Measurements from ENCODE around the gene LHFPL4. TPM values are rescaled to one million over a fixed set of nuclear protein-coding genes. Genes with fewer than 3 reads are reported as not detected.

LHFPL4 gene
- total RNA-seq (2022; extraction: Qiagen RNA extraction; ENCODE audit: low read depth), result 0.05 to 0.27 TPM (median 0.16 TPM) in 4 of 5 replicates, not detected in the other

GRCh38 chr3:9553021-9553947, at the start of gene LHFPL4:
Gene LHFPL4 (minus strand): TSS chr3:9553822. CDS start chr3:9552679, 1,143 bp downstream.

Other genes starting within 250 kb of the LHFPL4 start
- 50.8 to 65.8 TPM (median 51.6 TPM) in 5 replicates for gene THUMPD3, start 190.8 kb downstream of the LHFPL4 start, total RNA-seq (2022; extraction: Qiagen RNA extraction; ENCODE audit: low read depth)
- 44.9 to 52.8 TPM (median 47.9 TPM) in 5 replicates for gene SETD5, start 156.2 kb downstream of the LHFPL4 start, total RNA-seq (2022; extraction: Qiagen RNA extraction; ENCODE audit: low read depth)
- gene MTMR14, start 95.7 kb upstream of the LHFPL4 start, total RNA-seq (2022; extraction: Qiagen RNA extraction; ENCODE audit: low read depth), result 25.0 to 31.7 TPM (median 27.5 TPM) in 5 replicates
- gene CPNE9, start 150.0 kb upstream of the LHFPL4 start, total RNA-seq (2022; extraction: Qiagen RNA extraction; ENCODE audit: low read depth), result 0.08 to 0.27 TPM (median 0.18 TPM) in 4 of 5 replicates, not detected in the other
- gene BRPF1, start 177.9 kb upstream of the LHFPL4 start, total RNA-seq (2022; extraction: Qiagen RNA extraction; ENCODE audit: low read depth), result 16.1 to 19.8 TPM (median 18.8 TPM) in 5 replicates
- gene OGG1, start 196.1 kb upstream of the LHFPL4 start, total RNA-seq (2022; extraction: Qiagen RNA extraction; ENCODE audit: low read depth), result 12.4 to 19.0 TPM (median 17.0 TPM) in 5 replicates
- 14.6 to 18.5 TPM (median 17.7 TPM) in 5 replicates for gene CAMK1, start 216.1 kb upstream of the LHFPL4 start, total RNA-seq (2022; extraction: Qiagen RNA extraction; ENCODE audit: low read depth)
- gene TADA3, start 238.7 kb upstream of the LHFPL4 start, total RNA-seq (2022; extraction: Qiagen RNA extraction; ENCODE audit: low read depth), result 50.5 to 61.6 TPM (median 57.4 TPM) in 5 replicates
- 143 to 238 TPM (median 179 TPM) in 5 replicates for gene ARPC4, start 239.3 kb upstream of the LHFPL4 start, total RNA-seq (2022; extraction: Qiagen RNA extraction; ENCODE audit: low read depth)

Measured in A549 treated with RU486 at 1 μM for 4 hours (cell line).